H1 (cell line): ENCODE results near the gene ASB13.

Experiments
- CBX8 ChIP-seq: fragments of 300-800, 300-1000 bp; sonication (generic); IDR thresholded peaks from 2 replicates; pipeline ENCODE4 v1.7.1; 2016; ENCODE audit warnings: low read depth, low read length, borderline replicate concordance
- CEBPB ChIP-seq: IDR thresholded peaks from 2 replicates; pipeline ENCODE4 v1.6.1; 2012; ENCODE audit warnings: low read depth, low read length
- CHD1 ChIP-seq: IDR thresholded peaks from 2 replicates; pipeline ENCODE4 v1.6.1; 2012; ENCODE audit warnings: low read depth, low read length, improper control_type of control experiment
- CTCF ChIP-seq, 3 experiments: IDR thresholded peaks; 1 replicate in 2 of 3; 2 replicates in 1 of 3; pipeline versions ENCODE4 v1.5.1 to v1.6.1; 2011; ENCODE audit warnings: low read length in 3 of 3, mild to moderate bottlenecking in 3 of 3, inconsistent platforms in 2 of 3, low read depth in 1 of 3, moderate library complexity in 1 of 3; ENCODE audit not compliant: insufficient read depth in 1 of 3; ENCODE audit errors: control extremely low read depth in 1 of 3
- EP300 ChIP-seq, 2 experiments: IDR thresholded peaks; 1 replicate in 1 of 2; 2 replicates in 1 of 2; pipeline ENCODE4 v1.6.1; 2011 to 2012; ENCODE audit warnings: low read depth in 2 of 2, low read length in 2 of 2, mild to moderate bottlenecking in 2 of 2, borderline replicate concordance in 1 of 2, inconsistent platforms in 1 of 2, moderate library complexity in 1 of 2
- EZH2 ChIP-seq: fragments of 200-600 bp; sonication (generic); IDR thresholded peaks from 2 replicates; pipeline ENCODE4 v1.7.1; 2012; ENCODE audit warnings: low read depth, mild to moderate bottlenecking, moderate library complexity, low read length, inconsistent platforms; ENCODE audit not compliant: severe bottlenecking
- POLR2A ChIP-seq, 2 experiments: IDR thresholded peaks; 1 replicate in 1 of 2; 2 replicates in 1 of 2; pipeline ENCODE4 v1.6.1; 2011; ENCODE audit warnings: low read depth in 2 of 2, low read length in 2 of 2, mild to moderate bottlenecking in 2 of 2; ENCODE audit errors: control extremely low read depth in 1 of 2
- RXRA ChIP-seq: IDR thresholded peaks from 2 replicates; pipeline ENCODE4 v1.6.1; 2011; ENCODE audit warnings: low read depth, mild to moderate bottlenecking, low read length, moderate library complexity; ENCODE audit not compliant: insufficient read depth
- SIX5 ChIP-seq: IDR thresholded peaks from 2 replicates; pipeline ENCODE4 v1.6.1; 2011; ENCODE audit warnings: mild to moderate bottlenecking, low read depth, low read length
- SP1 ChIP-seq: IDR thresholded peaks from 2 replicates; pipeline ENCODE4 v1.6.1; 2011; ENCODE audit warnings: low read depth, low read length
- SRF ChIP-seq: IDR thresholded peaks from 2 replicates; pipeline ENCODE4 v1.6.1; 2011; ENCODE audit warnings: mild to moderate bottlenecking, low read depth, low read length, moderate library complexity
- TAF1 ChIP-seq: IDR thresholded peaks from 2 replicates; pipeline ENCODE4 v1.6.1; 2011; ENCODE audit warnings: mild to moderate bottlenecking, low read depth, low read length
- ZNF274 ChIP-seq: IDR thresholded peaks from 2 replicates; pipeline ENCODE4 v1.7.0; 2012; ENCODE audit warnings: low read length, borderline replicate concordance; ENCODE audit errors: extremely low read depth

- TF ChIP-seq EZH2, result no peak
- TF ChIP-seq EP300 (IDR thresholded peaks at IDR 0.05; ENCODE audit: borderline replicate concordance in 1 of 2, low read depth in 2 of 2, low read length in 2 of 2), result no peak
- no peak for TF ChIP-seq CBX8
- TF ChIP-seq POLR2A (IDR thresholded peaks at IDR 0.05; ENCODE audit: control extremely low read depth in 1 of 2, low read depth in 2 of 2, low read length in 2 of 2), result no peak
- no peak for TF ChIP-seq SIX5
- no peak for TF ChIP-seq ZNF274
- no peak for TF ChIP-seq TAF1
- TF ChIP-seq RXRA, result no peak
- TF ChIP-seq CTCF (IDR thresholded peaks at IDR 0.05; ENCODE audit: control extremely low read depth in 1 of 3, insufficient read depth in 1 of 3, low read depth in 1 of 3, low read length in 3 of 3), result no peak
- TF ChIP-seq SRF, result no peak
- no peak for TF ChIP-seq CEBPB
- TF ChIP-seq SP1, result no peak
- TF ChIP-seq CHD1, result no peak
Measured at GRCh38 chr10:5669604-5670003, 3.2 kb upstream of the ASB13 start.
